ENCODE measurements around the gene UHMK1.

- TF ChIP-seq CTCF (IDR thresholded peaks at IDR 0.05; ENCODE audit: poor library complexity) = no peak
- TF ChIP-seq EZH2 (IDR thresholded peaks at IDR 0.05; ENCODE audit: borderline replicate concordance) = no peak
These were observed 80.6 kb downstream of the UHMK1 start for GRCh38 chr1:162578071-162578700.
